Fibroblast of gingiva (primary cell): ENCODE results near the gene CYTIP.

Source experiments
- DNase-seq: peaks from one replicate; pipeline ENCODE4 v3.0.0-alpha.2; 2011; ENCODE audit warnings: low read depth

The CYTIP gene

GRCh38 chr2:157443795-157444640, at the start of gene CYTIP:
TSS of gene CYTIP (minus strand) at chr2:157444089. CDS start at chr2:157444020, 69 bp downstream.
- DNase-seq = no peak

DNA sequence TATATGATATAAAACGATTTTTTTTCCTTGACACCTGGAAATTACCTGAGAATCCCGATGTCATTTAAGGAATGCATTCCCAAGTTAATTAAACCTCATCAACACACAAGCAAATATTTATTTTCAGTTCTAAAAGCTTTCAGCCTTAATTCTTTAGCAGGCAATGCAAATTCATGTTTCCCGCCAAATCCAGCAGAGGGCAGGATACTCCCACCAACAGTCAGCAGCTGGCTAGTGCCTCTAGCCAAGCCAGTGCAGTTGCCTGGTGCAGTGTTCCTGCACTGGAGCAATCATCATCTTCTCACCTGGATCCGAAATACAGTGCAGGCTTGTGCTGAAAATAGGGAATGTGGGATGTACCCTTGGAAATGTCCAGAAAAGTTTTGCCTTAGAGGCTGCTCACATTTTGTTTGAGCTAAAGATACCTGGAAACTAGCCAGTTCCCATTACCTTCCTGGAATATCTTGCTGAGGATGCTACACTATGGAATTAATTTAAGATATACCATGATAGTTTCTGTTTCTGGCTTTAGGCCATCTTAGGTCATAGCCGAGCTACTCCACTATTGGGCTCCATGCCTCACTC, 48.4 kb upstream of the CYTIP start:
- peak; percentile 62 for DNase-seq

GRCh38 chr2:157489983-157490382, 46.1 kb upstream of the CYTIP start:
- DNase-seq = no peak

DNA sequence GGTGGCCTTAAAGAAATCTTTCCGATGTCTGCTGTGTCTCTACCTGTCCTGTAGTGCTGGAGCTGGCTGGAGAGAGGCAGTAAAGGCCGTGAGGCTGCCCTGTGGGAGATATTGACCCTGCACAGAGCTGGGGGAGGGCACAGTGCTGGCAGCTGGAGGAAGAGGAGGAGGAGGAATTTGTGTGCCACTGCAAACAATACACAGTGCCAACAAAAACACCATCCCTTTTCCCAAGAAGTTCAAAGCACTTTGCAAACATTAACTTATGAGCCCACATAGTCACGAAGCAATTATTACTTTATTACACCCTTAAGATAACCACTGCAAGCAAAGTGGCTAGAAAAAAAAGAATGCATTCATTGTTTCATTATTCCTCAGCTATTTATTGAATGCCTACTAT, 45.0 kb upstream of the CYTIP start:
- DNase-seq = no peak

- no peak for DNase-seq
Measured at GRCh38 chr2:157487747-157488146, 43.9 kb upstream of the CYTIP start.

DNA sequence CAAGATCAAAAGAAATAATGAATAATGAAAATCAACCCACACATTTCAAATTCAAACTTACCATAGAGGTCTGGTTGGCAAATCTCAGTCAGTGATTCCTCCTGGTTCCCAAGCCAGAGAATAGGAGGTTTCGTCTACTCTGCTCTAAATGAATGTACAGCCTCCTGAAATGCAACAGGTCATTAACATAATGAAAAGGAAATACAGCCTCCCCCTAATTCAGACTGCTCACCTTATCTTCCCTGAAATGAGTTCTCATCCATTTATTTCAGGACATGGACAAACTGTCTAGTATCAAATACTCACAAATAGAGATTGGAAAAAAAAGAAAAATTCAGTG, 43.4 kb upstream of the CYTIP start:
- no peak for DNase-seq

DNA sequence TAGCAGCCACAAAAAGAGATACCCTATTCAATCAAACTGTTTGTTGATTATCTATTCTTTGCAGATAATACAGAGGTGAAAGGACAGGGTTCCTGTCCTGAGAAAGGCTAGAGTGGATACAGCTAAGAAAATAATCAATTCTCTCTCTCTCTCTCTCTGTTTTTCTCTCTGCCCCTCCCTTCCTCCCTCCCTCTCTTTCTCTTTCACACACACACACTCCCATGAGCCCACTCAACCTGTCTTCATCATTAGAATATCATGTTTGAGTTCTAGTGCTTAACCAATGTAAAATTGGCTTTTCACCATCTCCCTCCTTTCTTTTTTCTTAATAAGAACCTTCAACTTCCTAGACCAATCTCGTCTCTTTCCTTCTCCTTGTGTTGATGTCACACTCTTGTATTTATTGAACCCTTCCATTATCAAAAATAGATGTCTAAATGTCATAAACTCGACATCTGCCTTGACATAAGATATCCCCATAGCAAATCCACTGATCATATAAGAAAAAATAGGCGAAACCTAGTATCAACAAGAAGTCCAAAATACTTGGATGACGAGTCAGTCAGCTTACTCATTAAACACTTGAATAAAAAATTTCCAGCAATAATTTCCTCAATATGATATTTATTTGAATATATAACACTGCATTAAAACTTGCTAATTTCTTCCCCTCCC, 42.8 kb upstream of the CYTIP start:
- DNase-seq = no peak

DNA sequence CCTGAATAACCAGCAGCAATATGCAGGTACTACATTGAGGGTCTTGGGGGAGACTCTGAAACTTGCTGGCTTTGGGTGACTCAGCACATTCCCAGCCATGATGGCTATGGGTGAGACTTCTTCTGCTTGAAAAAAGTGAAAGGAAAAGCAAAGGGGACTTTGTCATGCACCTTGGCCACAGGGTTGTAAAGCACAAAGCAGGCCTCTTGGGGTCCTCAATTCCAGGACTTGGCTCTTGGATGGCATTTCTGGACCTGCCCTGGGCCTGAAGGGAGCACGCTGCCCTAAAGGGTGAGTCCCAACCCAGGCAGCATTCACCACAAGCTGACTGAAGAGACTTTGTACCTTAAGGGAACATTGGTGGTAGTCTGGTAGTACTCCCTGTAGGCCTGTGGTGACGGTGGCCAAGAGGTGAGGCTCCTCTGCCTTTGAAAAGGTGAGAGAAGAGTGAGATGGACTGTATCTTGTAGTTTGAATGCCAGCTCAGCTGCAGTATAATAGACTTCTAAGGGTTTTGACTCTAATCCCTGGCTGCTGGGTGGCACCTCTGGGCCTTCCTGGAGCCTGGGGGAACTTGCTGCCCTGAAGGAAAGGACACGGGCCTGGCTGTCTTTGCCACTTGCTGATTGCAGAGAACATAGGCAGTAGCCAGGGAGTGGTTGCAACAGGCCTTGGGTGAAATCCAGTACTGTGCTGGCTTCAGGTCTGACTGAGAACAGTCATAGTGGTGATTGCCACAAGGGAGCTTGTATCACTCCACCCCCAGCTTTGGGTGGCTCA, 36.5 kb upstream of the CYTIP start:
- DNase-seq = peak; percentile 87

GRCh38 chr2:157479081-157480027, 35.5 kb upstream of the CYTIP start:
- DNase-seq = no peak

DNA sequence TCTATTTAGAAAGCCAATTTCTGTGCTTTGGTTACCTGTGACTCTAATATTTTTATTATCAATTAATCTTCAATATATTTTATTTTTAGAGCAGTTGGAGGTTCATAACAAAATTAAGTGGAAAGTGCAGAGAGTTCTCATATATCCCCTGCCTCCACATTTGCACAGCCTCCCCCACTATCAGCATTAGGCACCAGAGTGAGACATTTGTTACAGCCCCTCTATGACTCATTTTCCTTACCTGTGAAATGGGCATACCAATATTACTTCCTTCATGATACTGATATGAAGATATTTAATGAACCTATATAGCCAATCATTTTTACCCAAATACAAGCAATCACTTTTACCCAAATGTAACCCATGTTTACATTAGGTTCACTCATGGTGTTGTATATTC, 34.0 kb upstream of the CYTIP start:
- no peak for DNase-seq

GRCh38 chr2:157476953-157477709, 33.2 kb upstream of the CYTIP start:
- peak; percentile 26 for DNase-seq

DNA sequence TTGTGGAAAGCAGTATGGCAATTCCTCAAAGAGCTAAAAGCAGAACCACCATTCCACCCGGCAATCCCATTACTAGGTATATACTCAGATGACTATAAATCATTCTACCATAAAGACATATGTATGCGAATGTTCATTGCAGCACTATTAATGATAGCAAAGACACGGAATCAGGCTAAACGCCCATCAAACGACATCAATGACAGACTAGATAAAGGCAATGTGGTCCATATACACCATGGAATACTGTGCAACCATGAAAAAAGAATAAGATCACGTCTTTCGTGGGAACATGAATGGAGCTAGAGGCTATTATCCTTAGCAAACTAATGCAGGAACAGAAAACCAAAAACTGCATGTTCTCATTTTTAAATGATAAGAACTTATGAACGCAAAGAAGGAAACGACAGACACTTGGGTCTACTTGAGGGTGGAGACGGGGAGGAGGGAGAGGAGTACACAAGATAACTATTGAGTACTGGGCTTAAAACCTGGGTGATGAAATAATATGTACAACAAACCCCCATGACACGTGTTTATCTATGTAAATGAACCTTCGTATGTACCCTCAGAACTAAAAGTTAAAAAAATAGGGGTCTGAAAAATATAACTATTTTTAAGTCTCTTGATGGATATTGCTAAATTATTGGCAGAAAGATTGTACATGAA, 32.0 kb upstream of the CYTIP start:
- DNase-seq = no peak

GRCh38 chr2:157473581-157473980, 29.7 kb upstream of the CYTIP start:
- no peak for DNase-seq

GRCh38 chr2:157471078-157471477, 27.2 kb upstream of the CYTIP start:
- no peak for DNase-seq

DNA sequence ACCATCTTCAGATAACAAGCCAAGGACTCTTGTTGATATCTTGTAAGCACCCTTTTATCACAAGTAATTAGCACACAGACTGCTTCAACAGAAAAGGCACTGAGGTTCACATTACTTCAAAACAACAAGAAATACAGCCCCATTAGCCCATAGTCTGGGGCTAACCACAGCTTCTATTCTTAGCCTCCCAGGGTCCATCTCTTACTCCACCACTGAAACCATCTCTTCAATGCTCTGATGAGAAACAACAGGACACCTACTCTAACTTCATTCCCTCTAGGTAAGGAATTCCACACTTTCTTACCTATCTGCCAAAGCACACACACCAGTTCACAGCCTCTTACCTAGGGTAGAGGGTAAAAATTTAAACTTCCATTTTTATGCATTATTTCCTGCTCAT, 26.4 kb upstream of the CYTIP start:
- no peak for DNase-seq

DNA sequence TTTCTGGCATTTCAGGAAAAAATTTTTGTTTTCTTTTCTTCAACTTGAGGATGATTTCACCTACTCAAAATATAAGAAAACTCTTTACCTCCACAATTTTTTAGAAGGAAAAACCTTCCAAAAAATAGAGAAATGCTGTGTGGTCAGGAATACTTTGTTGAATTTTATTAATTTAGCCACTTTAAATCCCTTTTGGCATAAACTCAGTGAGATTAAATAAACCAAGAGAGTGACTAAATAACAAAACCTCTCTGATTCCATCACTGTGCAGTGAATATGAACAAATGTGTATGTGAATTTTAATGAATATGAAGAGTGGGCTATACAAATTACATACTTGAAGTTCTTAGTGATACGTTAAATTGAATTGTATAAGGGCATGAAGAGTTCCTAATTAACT, 25.8 kb upstream of the CYTIP start:
- no peak for DNase-seq

DNA sequence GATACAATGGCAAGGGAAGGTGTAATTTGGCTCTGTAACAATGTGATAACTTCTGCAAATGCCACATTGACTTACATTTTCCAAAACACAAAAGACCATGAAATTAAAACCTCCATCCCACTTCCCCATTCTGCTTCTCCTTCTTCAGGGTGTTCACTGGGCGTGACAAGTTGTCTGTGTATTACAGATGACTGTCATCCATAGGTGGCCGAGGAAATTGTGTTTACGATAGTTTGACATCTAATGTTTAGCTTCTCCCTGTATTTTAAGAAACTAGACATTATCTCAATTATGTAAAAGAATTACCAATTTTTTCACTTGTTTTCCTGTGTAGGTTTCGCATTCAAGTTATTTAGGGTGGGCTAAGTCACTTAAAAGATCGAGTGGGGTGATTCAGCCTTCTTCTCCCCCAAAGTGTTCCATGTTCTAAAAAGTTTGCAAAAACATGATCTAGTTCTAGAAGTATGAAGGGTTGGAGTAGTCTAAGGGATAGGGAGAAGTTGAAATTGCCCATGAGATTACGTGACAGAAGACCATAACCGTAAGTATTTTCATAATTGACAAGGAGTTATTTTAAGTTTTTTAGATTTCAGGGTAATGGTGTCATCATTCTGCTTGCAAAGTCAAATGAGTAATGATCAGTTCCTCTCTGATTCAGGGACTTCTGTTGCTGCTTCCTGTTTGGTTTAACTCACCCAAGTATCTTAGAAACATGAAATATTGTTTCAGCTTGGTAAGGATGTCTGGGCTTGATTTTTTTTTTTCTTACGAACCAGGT, 25.2 kb upstream of the CYTIP start:
- peak; percentile 22 for DNase-seq

DNA sequence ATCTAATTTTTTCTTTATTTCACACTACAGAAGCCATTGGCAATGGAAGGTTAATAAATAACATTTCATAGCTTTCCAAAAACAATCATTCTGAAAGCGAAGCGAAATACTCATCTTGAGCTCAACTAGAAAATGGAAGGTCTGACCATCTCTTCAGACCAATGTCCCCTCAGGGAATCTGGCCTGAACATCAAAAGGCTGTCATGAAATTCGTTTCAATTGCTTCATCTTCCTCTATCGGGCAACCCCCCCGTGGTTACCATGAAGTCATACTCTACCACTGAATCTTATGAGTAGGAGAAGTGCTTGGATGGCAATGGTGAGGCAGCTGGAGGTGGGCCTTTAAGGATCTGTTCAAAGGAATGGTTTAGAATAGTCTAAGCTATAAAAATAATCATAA, 22.9 kb upstream of the CYTIP start:
- no peak for DNase-seq

GRCh38 chr2:157465554-157465953, 21.7 kb upstream of the CYTIP start:
- no peak for DNase-seq
